ENCODE results near the gene RTN4R. TPM values are rescaled to one million over a fixed set of nuclear protein-coding genes. Genes with fewer than 3 reads are reported as not detected.

The RTN4R gene
- total and polyA plus RNA-seq, 2 experiments from 2014 or later = 10.6 to 38.4 TPM

- Histone ChIP-seq H3K4me3 (no peak overlapping the region), H4K20me1 (replicated peaks; ENCODE audit: insufficient read depth) (no peaks in the 10 kb centered on the region), H3K36me3 (ENCODE audit: insufficient read depth) (no peaks in the 10 kb centered on the region), H3K79me2 (replicated peaks; ENCODE audit: insufficient read depth) (no peaks in the 10 kb centered on the region), H3K9me2 (ENCODE audit: insufficient read depth) (no peaks in the 10 kb centered on the region), H3F3A (replicated peaks; ENCODE audit: low read depth) (no peaks in the 10 kb centered on the region), H3K27ac (ENCODE audit: low read depth) (no peak overlapping the region), H3K4me1 (ENCODE audit: insufficient read depth) (no peaks in the 10 kb centered on the region), H3K4me2 (no peak overlapping the region), H3K27me3 (ENCODE audit: insufficient read depth) (no peaks in the 10 kb centered on the region), H2AFZ (no peak overlapping the region)
- Mint-ChIP-seq H3K9me3 (no peaks in the 10 kb centered on the region), H3K4me3 (no peak overlapping the region), H3K36me3 (ENCODE audit: low read depth) (no peaks in the 10 kb centered on the region), H3K27me3 (ENCODE audit: insufficient read depth, low read depth, poor library complexity) (peaks cover 3% of the 10 kb centered on the region), H3K4me1 (peaks cover 3% of the 10 kb centered on the region), H3K27ac (no peak overlapping the region)
- ATAC-seq (no peak), DNase-seq (ENCODE audit: low spot score) (no peak)
- TF ChIP-seq STAT1 (IDR thresholded peaks at IDR 0.05; ENCODE audit: unreplicated experiment) = no peak
- TF ChIP-seq ZNF114 (CRISPR knock-in tag; IDR thresholded peaks at IDR 0.05) = no peak
- no peak for TF ChIP-seq POLR2AphosphoS5 (IDR thresholded peaks at IDR 0.05; ENCODE audit: low read depth)
- no peak for TF ChIP-seq ETS1 (IDR thresholded peaks at IDR 0.05)
- TF ChIP-seq ZNF331 (CRISPR knock-in tag; IDR thresholded peaks at IDR 0.05; ENCODE audit: low read depth) = no peak
- TF ChIP-seq ZNF462 (CRISPR knock-in tag; IDR thresholded peaks at IDR 0.05) = no peak
- TF ChIP-seq CTCF (conservative IDR thresholded peaks at IDR 0.05; ENCODE audit: low read depth in 2 of 2) = no peak
- no peak for TF ChIP-seq REST (IDR thresholded peaks at IDR 0.05; ENCODE audit: unreplicated experiment)
- no peak for TF ChIP-seq NANOG (IDR thresholded peaks at IDR 0.05; ENCODE audit: borderline replicate concordance)
- no peak for TF ChIP-seq CREB1 (CRISPR knock-in tag; IDR thresholded peaks at IDR 0.05; ENCODE audit: low read depth)
- TF ChIP-seq JUNB (IDR thresholded peaks at IDR 0.05; ENCODE audit: unreplicated experiment) = no peak
- no peak for TF ChIP-seq EZH2 (IDR thresholded peaks at IDR 0.05; ENCODE audit: low read depth, unreplicated experiment)
- no peak for TF ChIP-seq EZH2phosphoT487 (IDR thresholded peaks at IDR 0.05; ENCODE audit: unreplicated experiment)
Observed at GRCh38 chr22:20282901-20283673, 15.0 kb upstream of the RTN4R start.
